Activated CD8-positive, alpha-beta memory T cell treated with anti-CD3 and anti-CD28 coated beads for 36 hours (primary cell): ENCODE results near the gene MALL. TPM values are rescaled to one million over a fixed set of nuclear protein-coding genes. Genes with fewer than 3 reads are reported as not detected.
"Not testable (repeated sequence)": the region's sequence is repeated elsewhere in the genome, so short reads cannot be mapped to it uniquely, and the experiment has no call there.

Source experiments
- CTCF ChIA-PET: fragments of 350-600 bp; sonication (Branson Sonifier 250); formaldehyde crosslinking; loops from one replicate; lab custom pipeline; 2021; ENCODE audit warnings: antibody characterized with exemption; lab: Charles Lee
- POLR2A ChIA-PET: fragments of 350-600 bp; sonication (Branson Sonifier 250); formaldehyde crosslinking; loops from one replicate; lab custom pipeline; 2021; ENCODE audit warnings: antibody characterized with exemption; lab: Charles Lee
- total RNA-seq, 2 experiments: library from RNA; stranded (reverse); gene quantifications; one replicate each; pipeline ENCODE4 v1.2.3, GENCODE V29; 2021

The MALL gene
- total RNA-seq, 2 experiments from 2014 or later = 0.50 to 0.65 TPM

DNA sequence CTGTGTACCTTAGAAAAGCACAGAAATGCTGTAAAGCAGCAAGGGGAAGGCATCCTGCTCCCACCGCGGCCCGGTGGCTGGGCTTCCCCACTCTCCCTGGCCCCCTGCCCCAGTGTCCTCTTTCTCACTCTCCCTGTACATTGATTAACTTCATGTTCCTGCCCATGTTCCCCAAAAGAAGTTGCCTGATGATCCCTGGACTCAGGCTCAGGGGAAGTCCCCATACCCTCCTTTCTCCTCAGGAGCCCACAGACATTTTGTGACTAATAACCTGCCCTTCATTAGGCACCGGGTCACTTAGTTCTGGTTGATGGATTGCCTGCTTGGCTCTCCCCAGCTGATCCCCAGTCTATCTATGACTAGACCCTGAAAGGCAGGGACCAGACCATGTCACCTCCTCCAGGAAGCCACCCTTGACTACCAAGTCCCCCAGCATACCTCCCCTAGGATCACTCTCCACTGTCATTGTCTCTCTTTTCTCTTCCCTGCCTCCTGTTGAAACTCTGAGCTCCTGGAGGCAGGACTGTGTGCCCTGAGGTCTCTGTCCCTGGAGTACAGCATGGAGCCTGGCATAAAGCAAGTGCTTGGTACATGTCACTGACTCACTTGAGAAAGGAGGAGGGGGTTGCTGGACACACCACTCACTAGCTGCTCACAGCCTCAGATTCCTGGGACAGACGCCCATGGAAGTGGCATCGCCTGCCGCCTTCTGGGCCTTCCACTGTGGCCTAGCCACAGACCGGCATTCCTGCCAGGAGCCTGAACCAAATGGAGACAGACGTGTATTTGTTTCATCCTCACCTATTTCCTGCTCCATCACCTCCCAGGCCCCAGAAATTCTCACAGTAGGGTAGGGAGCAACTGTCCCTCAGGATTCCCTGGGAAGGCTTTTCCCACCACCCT lies 13.5 kb downstream of the MALL start:
- CTCF ChIA-PET = no interaction called here
- POLR2A ChIA-PET = no interaction called here

DNA sequence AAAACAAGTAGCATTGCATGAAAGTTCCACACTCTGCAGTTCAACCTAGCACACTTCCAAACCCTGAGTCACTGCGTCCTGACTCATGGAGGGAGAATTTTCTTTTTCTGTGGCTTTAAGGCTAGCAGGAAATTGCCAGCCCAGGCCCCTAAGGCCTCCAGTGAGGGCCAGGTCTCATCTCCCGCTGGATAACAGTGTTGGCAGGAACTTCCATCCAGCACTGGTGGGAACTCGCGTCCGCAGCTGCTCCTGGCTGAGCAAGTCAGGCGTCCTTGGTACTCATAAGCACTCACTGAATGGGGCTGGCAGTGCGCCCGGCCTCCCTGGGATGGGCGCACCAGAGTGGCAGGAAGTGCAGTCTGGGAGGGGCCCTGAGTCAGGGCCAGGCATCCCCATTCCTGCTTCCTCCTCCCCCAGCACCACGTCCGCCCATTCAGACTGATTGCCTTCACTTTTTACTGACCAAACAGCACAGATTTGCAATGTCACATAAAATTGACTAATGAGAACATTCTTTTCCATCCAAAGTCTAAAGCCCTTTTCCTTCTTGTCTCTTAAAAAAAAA lies 14.3 kb downstream of the MALL start:
- ChIA-PET POLR2A (no interaction called here), CTCF (no interaction called here)

DNA sequence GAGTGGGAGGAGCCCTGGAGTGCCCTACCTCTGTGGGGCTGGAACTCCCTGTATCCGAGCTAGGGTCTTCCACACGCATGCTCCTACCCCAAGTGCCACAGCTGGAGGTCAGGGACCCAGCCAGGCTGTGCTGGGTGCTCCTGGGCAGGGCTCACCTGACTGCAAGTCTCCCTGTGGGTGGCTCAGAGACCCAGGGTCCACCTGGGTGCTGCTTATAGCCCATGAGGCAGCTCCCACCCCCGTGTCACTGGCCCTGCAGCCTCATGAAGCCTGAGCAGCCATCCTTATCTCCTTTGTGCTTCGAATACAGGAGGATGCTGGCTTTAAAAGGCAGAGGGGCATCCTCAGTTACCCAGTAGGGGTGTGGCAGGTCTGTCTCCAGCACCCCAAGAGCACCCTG lies 14.7 kb downstream of the MALL start:
- POLR2A ChIA-PET, CTCF ChIA-PET: not testable (repeated sequence)

DNA sequence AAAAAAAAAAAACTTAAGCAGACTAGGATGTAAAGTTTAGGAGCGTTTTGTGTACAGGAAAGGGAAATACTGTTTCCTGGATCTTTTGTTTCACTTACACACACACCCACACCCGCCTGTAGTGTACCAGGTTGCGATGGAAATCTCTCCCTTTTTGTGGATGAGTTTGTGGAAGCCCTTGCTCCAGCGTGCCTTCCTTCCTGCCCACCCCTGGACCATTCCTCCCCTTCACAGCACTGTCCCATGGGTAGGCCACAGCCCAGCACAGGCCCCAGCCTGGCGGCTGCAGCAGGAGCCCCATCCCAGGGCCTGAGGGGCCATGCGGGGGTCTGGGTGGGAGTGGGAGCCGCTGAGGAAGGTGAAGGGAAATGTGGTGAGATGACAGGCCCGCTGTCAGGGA lies 15.1 kb downstream of the MALL start:
- POLR2A ChIA-PET = no interaction called here
- CTCF ChIA-PET = no interaction called here

DNA sequence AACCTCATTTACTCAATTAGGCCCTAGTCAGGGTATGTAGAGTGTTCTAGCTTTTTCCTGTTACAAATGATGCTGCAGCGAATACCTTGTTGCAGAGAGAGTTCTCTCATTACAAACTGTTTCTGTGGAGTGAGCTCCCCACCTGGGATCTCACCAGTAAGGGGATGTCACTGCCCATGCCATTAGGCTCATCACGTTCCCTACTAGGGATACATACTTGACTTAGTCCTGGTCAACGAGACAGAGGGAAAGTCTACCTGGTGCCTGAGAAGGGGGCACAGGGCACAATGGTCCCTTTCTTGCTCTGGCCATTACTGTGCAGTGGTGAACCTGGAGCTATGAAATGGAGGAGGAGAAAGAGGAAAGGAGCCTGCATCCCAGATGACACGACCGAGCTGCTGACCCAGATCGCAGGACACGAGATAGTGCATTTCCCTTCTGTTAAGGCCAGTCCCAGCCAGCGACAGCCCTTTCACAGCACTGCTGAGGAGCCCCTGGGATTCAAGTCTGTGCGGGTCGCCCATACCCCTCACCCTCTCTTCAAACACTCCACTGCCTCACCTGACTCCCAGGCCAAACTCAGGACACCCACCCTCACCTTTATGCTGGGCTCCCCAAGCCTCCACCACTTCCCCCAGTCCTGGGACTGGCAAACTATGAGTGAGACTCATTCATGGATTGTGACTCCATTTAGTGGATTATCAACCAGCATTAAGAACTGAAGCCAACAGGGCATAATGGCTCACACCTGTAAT lies 16.0 kb downstream of the MALL start:
- ChIA-PET POLR2A (no interaction called here), CTCF (no interaction called here)

DNA sequence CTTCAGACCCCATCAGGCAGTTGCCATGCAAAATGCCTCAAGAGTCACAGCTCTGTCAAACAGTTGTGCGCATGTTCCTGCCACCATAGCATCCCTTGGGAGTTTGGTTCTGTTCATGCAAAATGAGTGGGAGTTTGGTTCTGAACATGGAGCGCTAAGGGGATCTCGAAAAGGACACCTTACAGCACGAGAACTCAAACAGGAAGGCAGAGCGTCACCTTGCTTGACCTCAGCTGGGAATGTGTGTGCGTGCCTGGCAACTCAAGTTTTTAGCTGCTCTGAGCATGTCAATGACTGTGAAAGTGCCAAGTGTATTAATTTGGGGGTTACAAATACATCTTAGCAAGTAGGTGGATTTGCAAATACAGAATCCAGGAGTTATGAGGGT lies 16.6 kb downstream of the MALL start:
- ChIA-PET POLR2A (no interaction called here), CTCF (no interaction called here)

DNA sequence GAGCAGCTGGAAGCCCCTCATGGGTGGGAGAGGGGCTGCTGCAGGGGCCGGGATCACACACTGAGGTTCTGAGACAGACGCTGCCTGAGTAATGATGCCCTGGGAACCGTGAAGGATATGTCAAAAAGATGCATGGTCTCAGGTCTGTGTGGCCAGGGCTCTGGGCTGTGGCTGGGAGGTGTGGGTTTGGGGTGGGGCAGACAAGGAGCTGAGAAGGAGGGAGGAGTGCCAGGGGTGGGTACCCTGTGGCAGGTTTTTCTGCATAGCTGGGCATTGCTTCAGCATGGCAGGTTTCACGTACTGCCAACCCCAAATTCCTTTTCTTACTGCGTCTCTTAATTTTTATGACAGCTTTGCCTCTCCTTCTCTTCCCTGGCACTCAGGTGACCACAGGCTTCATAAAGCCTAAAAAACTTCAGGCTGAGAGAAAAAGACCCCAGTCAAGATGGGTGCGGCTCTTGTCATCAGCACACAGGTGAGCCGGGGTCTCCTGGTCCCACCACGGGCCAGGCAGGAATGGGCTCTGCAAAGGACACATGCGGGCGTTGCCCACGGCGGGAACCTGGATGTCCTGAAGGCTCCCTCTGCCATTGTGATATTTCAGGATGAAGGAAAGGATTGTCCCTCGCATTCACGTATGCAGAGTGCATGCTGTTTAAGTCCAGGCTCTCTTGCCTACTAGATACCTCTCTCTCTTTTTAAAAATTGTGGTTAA lies 18.0 kb downstream of the MALL start:
- POLR2A ChIA-PET = no interaction called here
- CTCF ChIA-PET = no interaction called here

DNA sequence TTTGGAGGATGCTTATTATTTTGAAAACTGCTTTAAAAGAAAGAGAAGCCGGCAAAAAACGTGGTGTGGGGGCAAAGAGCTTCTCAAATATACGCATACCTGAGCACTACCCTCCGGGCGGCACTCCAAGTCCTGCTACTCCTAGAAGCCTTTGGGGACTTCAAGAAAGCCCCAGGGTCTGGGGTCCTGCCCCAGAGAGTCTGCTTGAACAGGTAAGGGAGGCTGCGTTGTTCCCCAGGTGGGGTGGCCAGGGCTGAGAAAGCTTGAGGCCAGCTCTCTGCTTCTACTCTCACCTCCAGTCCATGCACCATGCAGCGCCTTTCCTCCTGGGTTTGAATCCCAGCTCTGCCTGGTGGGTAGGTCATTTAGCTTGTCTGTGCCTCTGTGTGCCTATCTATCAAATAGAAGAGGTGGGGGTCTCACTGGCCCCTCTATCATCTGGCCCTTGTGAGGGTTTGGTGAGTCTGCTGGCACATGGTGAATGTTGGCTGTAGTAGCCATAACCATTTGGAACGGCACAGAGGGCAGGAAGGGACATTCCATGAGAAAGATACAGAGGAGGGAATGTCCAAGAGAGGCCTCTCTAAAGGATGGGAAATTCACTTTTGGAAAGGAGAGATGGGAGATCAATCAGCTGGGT lies 19.5 kb downstream of the MALL start:
- CTCF ChIA-PET = no interaction called here
- POLR2A ChIA-PET = no interaction called here

DNA sequence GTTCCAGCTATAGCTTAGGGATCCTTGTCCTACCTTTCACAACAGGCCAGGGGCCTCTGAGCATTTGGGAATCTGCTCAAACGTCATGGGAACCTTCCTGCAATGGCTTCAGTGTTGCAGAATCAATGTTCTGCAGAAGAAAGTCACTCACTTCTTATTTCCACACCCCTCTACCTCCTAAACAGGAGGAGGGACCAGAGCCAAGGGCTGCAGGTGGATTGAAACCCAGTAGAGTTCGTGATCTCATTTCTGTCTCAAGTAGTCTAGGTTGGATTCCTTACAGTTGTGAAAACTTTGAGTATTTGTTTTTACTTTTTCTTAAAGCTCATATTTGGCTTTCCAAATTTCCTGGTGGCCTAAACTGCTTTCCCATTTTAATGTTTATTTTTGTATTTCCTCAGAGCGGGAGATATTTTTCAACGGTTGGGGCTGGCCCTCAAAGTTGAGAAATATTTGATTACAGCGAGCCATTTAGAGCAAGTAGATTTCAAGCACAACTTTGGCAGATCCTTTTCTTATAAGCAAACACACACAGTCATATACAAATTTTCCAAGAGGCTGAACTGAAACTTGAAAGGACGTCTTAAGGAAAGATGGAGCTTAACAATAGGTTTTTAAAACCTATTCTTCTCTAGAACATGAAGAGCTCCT lies 20.6 kb downstream of the MALL start:
- POLR2A ChIA-PET, CTCF ChIA-PET: not testable (repeated sequence)

DNA sequence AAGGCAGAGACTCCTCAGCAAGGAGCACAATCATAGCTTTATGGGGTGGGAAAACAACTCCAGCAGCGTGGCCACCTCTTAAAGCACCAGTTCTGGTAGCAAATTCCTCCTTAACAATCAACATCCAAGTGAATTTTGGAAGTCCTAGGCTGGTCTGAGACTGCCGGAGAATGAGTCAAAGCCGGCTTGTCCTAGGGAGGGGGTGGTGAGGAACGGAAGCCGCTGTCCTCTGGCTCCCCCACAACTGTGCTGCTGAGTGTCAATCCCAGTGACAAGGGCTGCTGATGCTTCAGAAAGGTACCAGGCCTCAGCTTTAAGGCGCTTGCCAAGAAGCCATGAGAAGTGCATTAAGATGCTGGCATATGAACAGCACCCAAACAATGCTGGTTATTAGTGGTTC lies 21.7 kb downstream of the MALL start:
- POLR2A ChIA-PET, CTCF ChIA-PET: not testable (repeated sequence)

DNA sequence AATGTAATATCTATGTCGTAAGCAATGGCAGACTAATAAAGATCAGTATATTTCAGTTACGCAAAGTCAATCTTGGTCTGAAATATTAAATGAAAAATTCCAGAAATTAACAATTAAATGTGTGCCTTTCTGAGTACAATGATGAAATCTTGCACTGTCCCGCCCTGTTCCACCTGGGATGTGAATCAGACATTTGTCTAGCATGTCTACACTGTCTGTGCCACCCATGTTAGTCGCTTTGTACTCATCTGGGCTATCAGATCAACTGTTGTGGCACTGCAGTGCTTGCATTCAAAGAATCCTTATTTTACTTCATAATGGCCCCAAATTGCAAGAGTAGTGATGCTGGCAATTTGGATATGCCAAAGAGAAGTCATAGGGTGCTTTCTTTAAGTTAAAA lies 25.5 kb downstream of the MALL start:
- CTCF ChIA-PET, POLR2A ChIA-PET: not testable (repeated sequence)

DNA sequence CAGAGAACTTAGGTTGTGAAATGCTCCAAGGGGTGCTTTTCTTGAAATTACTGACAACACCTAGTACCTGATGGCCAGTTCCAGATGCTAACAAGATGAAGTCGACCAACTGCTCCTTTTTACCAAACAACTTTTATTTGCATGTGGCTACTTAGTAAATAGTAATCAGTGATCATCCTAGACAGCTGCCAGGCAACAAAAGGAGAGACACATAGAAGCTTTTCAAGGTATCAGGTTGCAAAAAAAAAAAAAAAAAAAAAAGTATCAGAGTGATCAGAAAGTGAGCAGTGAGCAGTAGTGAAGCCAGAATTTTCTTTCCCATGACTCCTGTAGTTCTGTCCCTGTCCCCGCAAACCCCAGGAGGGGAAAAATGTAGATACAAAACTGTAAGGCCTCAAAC lies 31.9 kb downstream of the MALL start:
- CTCF ChIA-PET, POLR2A ChIA-PET: not testable (repeated sequence)

DNA sequence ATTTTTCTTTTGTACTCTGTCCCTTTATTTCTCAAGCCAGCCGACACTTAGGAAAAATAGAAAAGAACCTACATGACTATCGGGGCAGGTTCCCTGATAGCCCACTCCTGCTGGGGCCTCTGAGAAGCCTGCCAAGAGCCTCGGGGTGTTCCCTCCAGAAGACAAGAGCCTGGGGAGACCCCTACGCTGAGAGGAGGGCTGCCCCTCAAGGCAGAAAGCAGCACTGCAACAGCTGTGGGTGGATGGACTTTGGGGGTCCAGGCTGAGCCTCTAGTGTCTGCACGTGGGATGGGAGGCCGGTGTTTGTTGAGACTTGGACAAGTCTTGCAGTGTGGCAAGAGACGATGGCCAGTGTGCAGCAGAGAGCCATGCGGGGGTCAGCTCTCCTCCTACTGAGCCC lies 32.5 kb downstream of the MALL start:
- POLR2A ChIA-PET, CTCF ChIA-PET: not testable (repeated sequence)

DNA sequence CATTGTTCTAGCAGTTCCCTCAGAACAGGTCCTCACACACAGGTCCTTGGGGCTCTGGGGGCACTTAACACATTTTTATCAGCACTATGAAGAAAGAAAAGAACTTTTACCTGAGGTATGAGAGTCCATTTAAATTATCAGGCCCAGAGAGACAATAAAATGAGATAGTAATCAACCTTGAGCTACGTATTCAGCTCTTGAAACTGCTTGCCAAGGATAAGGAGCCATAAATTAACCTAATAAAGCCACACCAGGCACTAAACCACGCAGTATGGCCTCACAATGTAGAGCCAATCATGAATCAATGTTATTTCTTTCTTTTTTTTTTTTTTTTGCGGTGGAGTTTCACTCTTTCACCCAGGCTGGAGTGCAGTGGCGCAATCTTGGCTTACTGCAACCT lies 37.5 kb downstream of the MALL start:
- POLR2A ChIA-PET, CTCF ChIA-PET: not testable (repeated sequence)

DNA sequence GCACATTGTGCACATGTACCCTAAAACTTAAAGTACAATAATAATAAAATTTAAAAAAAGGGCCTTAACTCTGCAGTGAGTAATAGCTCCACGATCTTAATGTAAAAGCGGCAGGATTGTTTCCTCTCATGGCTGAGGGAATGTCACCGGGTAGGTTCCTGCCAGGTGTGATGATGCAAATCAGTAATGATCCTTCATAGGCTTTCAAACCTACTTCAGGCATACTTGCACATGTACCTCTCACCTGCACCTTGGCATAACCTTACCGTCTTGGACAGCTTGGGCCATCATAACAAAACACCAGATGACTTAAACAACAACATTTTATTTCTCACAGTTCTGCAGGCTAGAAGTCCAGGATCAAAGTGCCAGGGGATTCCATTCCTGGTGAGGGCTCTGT lies 39.7 kb downstream of the MALL start:
- CTCF ChIA-PET, POLR2A ChIA-PET: not testable (repeated sequence)

DNA sequence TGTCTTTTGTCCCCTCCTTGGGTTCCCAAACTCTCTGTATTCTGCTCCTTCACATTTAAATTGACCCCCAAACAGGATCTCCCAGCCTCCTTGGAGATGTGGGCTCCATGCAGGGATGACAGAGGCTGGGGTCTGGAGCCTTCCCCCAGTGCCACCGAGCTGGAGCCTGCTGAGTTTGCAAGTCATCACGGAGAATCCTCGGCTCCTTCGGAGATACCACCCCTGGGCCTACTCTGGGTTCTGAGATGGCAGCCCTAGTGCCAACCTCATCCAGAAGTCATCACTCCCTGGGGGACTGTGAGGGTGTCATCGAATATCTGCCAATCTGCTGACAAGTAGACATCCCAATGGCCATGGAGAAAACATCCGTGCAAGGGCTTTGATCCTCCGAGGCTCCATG lies 45.8 kb downstream of the MALL start:
- POLR2A ChIA-PET, CTCF ChIA-PET: not testable (repeated sequence)

DNA sequence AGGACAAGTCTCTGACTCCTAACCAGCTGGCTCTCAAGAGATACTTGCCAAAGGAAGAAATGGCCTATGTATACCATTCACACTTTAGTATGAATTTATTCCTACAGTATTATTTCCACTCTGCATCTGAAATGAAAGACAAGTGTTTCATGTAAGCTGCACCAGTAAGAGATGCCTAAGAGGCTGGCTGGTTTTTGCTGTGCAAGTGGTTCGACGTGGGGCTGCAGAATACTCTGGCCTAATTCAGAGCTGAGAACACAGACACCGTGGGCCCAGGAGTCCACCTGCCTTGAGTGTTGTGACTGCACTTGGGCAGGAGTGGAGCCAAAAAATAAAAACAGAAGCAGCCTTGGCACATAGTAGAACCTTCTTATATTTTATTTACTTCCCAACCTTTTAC lies 47.5 kb downstream of the MALL start:
- CTCF ChIA-PET, POLR2A ChIA-PET: not testable (repeated sequence)

DNA sequence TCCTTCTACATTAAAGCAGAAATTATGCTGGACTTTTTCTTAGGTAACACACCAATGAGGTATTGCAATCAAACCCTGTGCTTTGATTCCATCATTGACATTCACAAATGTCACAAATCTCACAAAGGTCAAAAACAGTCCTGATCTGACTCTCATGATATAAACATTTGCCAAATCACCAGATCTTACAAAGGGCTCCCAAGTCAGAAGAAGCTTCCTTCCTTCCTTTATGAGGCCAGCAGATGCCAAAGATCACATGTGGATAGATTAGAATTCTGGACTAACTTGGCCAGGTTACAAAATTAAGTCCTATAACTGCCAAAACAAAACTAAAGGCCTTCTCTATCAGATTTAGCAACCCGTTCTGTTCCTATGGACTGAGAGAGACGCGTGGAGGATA lies 53.3 kb downstream of the MALL start:
- POLR2A ChIA-PET, CTCF ChIA-PET: not testable (repeated sequence)

DNA sequence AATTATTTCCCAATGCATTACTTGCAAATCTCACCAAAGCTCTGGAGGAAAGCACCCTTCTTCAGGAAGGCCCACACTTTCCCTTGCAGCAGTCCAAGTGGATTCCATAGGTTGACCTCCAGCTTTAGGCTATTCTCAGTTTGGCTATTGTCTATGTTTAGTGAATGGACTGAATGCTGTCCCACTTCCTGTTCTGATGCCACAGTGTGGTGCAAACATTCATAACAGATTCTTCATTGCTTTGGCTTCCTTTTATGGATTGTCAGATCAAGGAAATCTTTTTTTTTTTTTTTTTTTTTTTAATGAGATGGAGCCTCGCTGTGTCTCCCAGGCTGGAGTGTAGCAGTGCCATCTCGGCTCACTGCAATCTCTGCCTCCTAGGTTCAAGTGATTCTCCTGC lies 55.1 kb downstream of the MALL start:
- POLR2A ChIA-PET, CTCF ChIA-PET: not testable (repeated sequence)
